Medulla oblongata (tissue), 1 donor: Measurements from ENCODE around the gene RCAN2.

Experiments
- DNase-seq: peaks from one replicate; pipeline ENCODE4 v3.0.0-alpha.2; 2015; ENCODE audit errors: extremely low spot score

Gene RCAN2

DNA sequence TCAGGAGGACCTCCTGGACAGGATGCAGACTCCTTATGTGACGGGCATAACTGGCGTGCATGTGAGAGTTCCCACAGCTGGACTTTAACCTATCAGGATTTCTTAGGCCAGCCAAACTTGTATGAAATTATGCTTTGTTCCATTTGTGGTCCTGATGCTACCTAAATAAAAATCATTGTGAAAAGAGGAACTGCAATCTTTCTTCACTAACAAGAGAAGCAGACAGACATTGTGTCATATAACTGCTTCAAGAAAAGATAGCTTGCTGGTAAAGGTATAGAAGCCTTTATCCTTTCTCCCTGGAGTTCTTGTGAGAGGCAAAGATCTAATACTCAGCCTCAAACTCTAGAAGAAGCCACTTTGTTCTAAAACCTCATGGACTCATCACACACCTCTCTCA, 233.0 kb downstream of the RCAN2 start:
- no peak for DNase-seq

- DNase-seq = no peak
Observed at GRCh38 chr6:46255528-46255927, 235.7 kb downstream of the RCAN2 start.

- DNase-seq = no peak
Observed at GRCh38 chr6:46254946-46255345, 236.3 kb downstream of the RCAN2 start.

DNA sequence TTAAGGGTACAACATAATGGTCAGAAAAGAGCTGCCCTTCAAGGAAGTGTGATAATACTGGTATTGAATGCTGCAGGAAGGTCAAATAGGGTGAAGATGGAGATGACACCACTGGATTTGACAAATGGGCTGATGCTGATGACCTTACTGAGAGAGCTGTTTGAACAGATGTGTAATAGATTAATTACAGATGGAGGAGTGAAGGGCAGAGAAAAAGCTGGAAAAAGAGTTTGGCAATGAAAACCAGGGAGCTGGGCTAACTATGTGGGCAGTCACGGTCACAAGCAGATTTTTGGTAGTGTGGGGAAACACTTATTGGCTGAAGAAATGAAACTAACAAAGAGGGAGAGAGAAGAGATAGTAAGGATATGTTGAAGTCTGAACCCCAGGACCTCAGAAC, 236.9 kb downstream of the RCAN2 start:
- DNase-seq = no peak

GRCh38 chr6:46251583-46252339, 239.5 kb downstream of the RCAN2 start:
- no peak for DNase-seq

GRCh38 chr6:46248143-46248542, 243.1 kb downstream of the RCAN2 start:
- no peak for DNase-seq

GRCh38 chr6:46246727-46247126, 244.5 kb downstream of the RCAN2 start:
- DNase-seq = no peak

DNA sequence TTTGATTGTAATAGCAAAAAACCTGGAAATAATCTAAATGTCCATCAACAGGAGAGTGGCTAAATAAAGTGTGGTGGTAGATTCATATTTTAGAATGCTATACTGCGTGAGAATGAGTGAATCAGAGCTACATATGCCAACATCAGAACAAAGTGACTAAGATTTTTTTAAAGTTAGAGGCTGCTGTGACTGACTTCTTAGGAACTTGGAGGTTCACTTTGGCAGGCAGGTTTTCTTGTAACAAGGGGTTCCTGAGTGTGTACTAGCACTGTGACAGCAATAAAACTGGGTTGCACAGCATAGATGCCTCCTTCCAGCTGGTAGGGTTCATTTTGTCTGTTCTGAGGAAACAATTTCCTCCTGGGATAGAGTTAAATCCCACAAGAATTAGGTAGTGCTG, 245.2 kb downstream of the RCAN2 start:
- DNase-seq = no peak

DNA sequence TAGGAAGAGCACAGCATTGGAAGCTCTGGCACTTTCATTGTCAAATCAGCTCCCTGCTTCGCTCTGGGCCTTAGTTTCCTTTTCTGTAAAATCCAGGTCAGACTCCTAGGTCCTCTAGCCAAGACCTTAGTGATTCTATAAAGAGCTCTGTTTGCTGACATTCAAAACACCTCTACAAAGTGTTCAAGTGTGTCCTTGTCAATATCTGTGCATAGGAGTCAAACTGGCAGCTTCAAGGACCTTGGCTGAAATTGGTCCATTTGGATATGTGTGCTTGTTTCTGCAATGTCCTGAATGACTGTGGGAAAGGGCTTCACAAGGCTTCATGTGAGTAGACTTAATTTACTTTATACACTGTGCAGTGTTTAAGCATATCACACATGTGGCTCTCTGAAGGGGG, 246.6 kb downstream of the RCAN2 start:
- DNase-seq = no peak

DNA sequence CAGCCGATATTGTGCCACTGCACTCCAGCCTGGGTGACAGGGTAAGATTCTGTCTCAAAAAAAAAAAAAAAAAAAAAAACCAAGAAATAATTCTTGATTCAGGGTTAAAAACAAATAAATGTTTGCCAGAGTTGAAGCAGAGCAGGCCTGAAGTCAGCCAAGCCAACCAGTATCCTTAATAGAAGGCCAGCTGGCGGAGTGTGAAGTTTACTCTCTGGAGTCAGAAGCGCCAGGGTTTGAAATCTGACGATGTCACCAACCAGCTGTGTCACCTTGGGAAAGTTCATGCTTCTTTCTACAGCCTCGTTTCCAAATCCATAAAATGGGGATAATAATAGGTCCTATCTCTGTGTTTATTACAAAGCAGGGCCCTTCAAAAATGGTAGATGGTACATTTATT, 247.5 kb downstream of the RCAN2 start:
- no peak for DNase-seq

- no peak for DNase-seq
Observed at GRCh38 chr6:46242921-46243320, 248.3 kb downstream of the RCAN2 start.

- DNase-seq = no peak
Observed at GRCh38 chr6:46240866-46241565, 250.2 kb downstream of the RCAN2 start.

GRCh38 chr6:46236752-46237151, 254.5 kb downstream of the RCAN2 start:
- no peak for DNase-seq

DNA sequence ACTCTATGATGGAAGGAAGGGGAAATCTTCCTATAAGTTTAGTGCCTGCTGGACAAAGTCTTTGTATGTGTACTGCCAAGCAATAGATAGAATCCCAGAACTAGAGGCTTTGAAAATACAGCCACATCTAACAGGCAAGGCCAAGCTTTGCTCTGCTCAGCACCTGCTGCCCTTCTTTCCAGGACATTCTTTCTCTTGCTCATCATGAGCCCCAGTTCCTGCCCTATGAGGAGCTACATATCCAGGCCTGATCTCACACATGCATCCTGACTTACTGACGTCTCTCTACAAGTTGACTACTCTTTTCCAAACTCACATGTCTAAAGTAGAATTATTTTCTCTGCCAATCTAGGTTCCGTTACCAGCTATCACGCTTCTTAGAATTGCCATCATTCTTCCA, 256.0 kb downstream of the RCAN2 start:
- no peak for DNase-seq

DNA sequence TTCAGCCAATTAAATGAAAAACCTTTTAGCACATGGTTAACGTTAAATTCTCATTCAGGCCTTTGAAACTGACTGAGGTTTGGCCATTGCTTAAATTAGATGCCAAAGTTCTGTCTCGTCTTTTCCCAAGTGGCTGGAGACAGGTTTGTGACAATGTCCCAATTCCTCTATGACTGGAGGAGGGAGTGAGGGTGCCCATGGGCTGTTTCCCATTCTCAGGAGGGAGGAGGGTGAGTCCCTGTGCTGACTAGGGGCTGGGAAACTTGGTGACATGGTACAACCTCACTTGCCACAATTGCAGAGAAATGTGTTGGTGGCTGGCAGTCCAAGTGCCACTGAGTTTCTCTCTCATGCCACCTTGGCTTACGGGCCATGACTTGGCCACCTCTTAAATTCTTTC, 256.5 kb downstream of the RCAN2 start:
- no peak for DNase-seq

- no peak for DNase-seq
Observed at GRCh38 chr6:46234156-46234556, 257.1 kb downstream of the RCAN2 start.

DNA sequence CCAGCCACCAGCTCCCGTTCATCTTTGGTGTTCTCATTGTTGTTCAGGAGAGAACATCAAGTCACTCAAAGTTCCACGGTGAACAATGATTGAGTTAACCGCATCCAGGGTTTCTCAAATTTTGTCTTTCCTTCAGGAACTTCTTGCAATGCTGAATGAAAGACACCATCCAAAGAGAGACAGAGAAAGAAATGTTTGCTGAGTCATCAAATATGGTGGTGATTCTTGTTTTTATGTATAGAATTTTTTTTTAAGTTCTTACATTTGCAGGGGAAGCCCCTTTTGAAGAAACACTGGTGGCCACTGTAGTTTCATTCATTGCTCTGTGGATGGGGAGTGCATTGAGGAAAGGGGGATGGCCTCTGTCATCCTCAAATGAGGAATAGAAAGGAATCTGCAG, 258.1 kb downstream of the RCAN2 start:
- no peak for DNase-seq

GRCh38 chr6:46222286-46222685, 269.0 kb downstream of the RCAN2 start:
- no peak for DNase-seq

DNA sequence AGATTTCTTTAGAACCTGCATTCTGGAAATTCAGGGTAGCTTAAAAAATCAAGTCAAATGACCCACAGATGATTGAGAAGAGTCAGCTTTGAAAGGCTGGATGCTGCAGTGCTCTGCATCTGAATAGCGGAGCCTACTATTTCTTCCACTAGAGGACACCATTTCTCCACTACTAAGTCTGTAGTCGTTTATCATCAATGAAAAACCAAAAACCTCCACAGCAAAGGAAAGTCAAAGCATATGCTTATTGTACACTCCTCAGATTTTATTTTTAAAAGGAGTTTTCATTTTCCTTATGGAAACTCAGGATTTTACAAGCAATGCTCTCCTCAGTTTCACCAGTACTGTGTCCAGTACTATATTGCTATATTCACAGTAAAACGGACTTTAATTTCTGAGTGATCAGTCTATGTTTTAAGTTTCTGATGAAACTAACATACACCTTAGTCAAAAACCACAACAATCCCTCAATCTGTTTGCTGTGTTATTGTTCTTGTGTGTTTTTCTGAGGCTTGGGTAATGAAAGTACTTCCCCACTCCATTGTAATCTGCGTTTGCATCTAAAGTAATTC, 269.9 kb downstream of the RCAN2 start:
- DNase-seq = peak; percentile 86

DNA sequence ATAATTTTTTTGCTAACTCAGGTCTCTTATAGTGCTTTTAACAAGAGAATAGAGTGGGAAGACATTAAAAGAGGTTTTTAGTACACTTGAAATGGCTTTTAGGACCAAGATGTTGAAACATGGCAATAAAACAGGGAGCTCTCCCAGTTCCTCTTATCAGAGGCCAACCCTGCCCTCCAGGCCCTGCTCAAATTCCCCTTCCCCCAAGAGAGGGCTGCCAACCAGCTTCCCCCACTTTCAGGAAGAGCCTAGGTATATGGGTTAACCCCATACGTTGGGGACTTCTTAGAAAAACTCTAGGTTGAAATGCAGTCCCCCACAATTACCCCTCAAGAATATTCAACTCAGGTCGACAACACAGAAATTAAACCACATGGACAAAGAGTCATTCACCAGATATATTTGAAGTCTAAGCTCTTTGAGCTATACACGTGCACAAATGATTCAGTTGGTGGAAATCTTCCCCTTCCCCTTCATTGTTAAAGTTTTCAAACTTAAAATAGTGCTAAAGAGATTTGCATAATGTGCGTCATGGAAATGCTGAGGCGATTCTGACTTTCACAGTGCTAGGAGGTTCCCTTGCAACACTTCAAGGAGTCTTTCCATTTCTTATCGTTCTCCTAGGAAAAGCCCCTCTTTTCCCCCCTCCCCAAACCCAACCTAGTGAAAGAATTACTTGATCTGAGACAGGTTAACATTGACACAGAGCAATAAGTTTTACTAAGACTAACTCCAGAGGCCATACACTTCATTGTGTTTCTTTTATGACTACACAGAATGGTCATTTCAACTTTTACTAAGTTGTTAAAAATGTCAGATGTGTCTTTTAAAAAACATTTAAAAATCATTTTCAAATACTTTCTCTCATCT, 270.7 kb downstream of the RCAN2 start:
- no peak for DNase-seq

DNA sequence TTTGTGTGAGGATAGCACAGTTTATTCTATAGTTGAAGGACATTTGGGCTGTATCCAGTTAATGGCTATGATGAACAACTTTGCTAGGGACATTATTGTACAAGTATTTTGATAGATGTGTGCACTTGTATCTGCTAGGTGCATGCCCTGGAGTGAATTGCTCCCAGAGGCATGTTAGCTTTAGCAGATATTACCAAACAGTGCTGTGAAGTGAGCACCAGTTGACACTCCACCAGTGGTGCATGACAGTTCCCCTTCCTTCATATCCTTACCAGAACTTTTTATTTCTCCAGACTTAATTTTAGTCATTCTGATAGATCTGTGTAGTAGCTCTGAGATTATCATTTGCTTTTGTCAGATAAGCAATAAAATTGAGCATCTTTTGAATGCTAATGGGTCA, 271.6 kb downstream of the RCAN2 start:
- no peak for DNase-seq

DNA sequence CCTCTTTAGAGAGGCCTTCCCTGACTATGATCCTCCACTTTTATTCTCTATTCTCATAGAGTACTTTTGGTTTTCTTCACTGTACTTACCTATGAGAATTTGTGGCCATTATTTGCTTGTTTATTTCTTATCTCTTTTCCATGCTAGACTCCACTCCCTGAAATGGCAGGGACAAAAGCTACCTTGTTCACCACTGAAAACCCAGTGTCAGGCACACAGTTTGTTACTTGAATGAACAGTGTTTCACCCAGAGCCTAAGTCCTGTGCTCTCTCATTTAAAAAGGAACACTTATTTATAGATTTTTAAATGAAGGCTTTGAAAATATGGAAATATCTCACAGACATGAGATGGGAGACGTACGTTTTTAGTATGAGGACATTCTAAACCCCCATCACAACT, 272.8 kb downstream of the RCAN2 start:
- peak; percentile 39 for DNase-seq
